Measurements from ENCODE around the gene HIVEP3.

DNA sequence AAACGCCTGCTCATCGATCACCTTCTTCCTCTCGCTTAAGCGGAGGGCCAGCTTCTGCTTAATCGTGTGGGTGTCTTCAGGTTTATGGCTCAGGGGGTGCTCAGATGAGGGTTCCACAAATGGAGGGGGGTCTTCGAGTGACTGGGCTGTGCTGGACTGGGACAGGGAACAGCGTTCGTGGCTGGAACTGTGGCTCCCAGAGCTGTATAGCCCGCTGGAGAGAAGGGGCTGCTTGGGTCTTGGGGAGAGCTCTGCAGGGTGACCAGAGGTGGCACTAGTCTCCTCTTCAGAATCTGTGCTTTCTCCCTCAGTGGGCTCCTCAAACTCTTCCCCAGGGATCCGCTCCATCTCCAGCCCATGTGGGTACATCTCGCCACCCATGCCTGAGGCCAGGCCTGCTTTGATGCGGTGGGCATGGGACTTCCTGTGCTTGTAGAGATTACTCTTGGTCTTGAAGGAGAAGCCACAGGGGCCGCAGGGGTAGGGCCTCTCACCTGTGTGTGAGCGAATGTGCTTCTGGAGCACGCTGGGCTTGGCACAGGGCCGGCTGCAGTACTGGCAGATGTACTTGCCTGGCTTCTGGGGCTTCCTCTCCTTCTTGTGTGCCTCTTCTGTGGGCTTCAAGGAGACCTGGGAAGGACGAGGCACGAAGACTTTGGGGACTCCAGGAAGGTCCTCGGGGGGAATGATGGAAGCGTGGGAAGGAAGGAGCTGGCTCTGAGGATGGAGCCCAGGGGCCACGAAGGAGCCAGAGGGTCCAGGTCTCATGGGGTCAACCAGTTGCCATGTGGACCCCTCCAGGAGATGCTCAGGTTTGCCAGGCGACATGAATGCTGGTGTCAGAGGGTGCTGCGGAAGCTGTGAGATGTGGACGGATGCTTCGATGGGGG, 334.8 kb downstream of the HIVEP3 start:
- TF ChIP-seq POLR2AphosphoS5 (IDR thresholded peaks at IDR 0.05; ENCODE audit: low read depth, low read length) (no peak), POLR2A (IDR thresholded peaks at IDR 0.05; ENCODE audit: low read depth, low read length) (no peak), SPI1 (IDR thresholded peaks at IDR 0.05; ENCODE audit: low read depth, low read length) (no peak), PAX5 (IDR thresholded peaks at IDR 0.05; ENCODE audit: insufficient read depth, low read length, severe bottlenecking) (no peak)

Measured in GM12891 (cell line).